Measurements from ENCODE around the gene SLC30A3.

DNA sequence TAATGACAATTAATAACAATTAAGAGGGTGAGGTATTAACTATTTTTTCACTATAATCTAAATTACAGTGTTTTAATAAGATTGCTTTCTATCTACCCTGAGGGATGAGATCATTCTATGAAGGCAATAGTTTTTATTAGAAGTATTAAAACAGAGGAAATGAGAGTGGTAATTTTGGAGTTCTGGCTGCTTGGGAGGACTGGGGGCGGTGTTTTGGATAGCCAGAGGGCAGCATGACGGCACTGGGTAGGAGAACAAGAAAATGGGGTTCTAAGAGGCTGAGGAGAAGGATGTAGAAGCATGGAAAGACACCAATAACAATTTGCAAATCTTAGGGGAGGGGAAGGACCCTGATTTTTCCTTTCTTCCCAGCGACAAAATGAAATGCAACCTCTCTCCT lies 7.3 kb upstream of the SLC30A3 start:
- TF ChIP-seq BHLHE40 (IDR thresholded peaks at IDR 0.05; ENCODE audit: borderline replicate concordance) (no peak), ELF4 (IDR thresholded peaks at IDR 0.05) (no peak), FOXK2 (IDR thresholded peaks at IDR 0.05) (no peak), SUZ12 (IDR thresholded peaks at IDR 0.05) (no peak), L3MBTL2 (conservative IDR thresholded peaks at IDR 0.05) (no peak), HDGF (IDR thresholded peaks at IDR 0.05; ENCODE audit: borderline replicate concordance) (no peak), SP1 (IDR thresholded peaks at IDR 0.05) (no peak), NFRKB (IDR thresholded peaks at IDR 0.05) (no peak), FOXA1 (IDR thresholded peaks at IDR 0.05) (no peak), LEF1 (IDR thresholded peaks at IDR 0.05; ENCODE audit: borderline replicate concordance) (no peak), ZNF384 (IDR thresholded peaks at IDR 0.05) (no peak), TARDBP (IDR thresholded peaks at IDR 0.05) (no peak), FOXM1 (IDR thresholded peaks at IDR 0.05; ENCODE audit: borderline replicate concordance) (no peak)
- TF ChIP-seq, protein P1, sequence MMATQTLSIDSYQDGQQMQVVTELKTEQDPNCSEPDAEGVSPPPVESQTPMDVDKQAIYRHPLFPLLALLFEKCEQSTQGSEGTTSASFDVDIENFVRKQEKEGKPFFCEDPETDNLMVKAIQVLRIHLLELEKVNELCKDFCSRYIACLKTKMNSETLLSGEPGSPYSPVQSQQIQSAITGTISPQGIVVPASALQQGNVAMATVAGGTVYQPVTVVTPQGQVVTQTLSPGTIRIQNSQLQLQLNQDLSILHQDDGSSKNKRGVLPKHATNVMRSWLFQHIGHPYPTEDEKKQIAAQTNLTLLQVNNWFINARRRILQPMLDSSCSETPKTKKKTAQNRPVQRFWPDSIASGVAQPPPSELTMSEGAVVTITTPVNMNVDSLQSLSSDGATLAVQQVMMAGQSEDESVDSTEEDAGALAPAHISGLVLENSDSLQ (IDR thresholded peaks at IDR 0.05), result no peak

All from HEK293T (cell line).